WTC11 (cell line): ENCODE measurements around the gene MS4A6A. TPM values are rescaled to one million over a fixed set of nuclear protein-coding genes. Genes with fewer than 3 reads are reported as not detected.

Experiments used
- ATAC-seq: fragments of 200-7000 bp; cut with Tn5 transposase; 2 replicates; pipeline ENCODE4 v1.10.0; 2021; ENCODE audit warnings: mild to moderate bottlenecking, moderate library complexity
- CTCF ChIA-PET: fragments of 300-600 bp; sonication (Branson Sonifier 250); formaldehyde crosslinking; loops from one replicate; lab custom pipeline; 2021; ENCODE audit warnings: antibody characterized with exemption; lab: Charles Lee
- POLR2A ChIA-PET: fragments of 350-600 bp; sonication (Branson Sonifier 250); formaldehyde crosslinking; loops from one replicate; lab custom pipeline; 2021; ENCODE audit warnings: antibody characterized with exemption; lab: Charles Lee
- DNase-seq: peaks from one replicate; pipeline ENCODE4 v3.0.0; 2021; ENCODE audit warnings: low spot score
- H3K27ac Mint-ChIP-seq: 2 replicates; pipeline ENCODE4 v1.8.0; 2021; ENCODE audit warnings: mixed read lengths
- H3K27me3 Mint-ChIP-seq: 2 replicates; pipeline ENCODE4 v1.8.0; 2021; ENCODE audit warnings: low read depth, mild to moderate bottlenecking, moderate library complexity, mixed read lengths
- H3K36me3 Mint-ChIP-seq: 2 replicates; pipeline ENCODE4 v1.8.0; 2021; ENCODE audit warnings: mixed read lengths
- H3K4me1 Mint-ChIP-seq: 2 replicates; pipeline ENCODE4 v1.8.0; 2022; ENCODE audit warnings: mixed read lengths
- H3K4me3 Mint-ChIP-seq: 2 replicates; pipeline ENCODE4 v1.8.0; 2021; ENCODE audit warnings: mild to moderate bottlenecking, moderate library complexity, mixed read lengths
- H3K9me3 Mint-ChIP-seq: 2 replicates; pipeline ENCODE4 v1.8.0; 2021; ENCODE audit warnings: mixed read lengths
- CBFB ChIP-seq: sonication (generic); formaldehyde crosslinking; IDR thresholded peaks from 2 replicates; pipeline ENCODE4 v1.8.1; 2022; ENCODE audit warnings: mild to moderate bottlenecking, low read depth, missing genetic modification reagents
- ELF4 ChIP-seq: sonication (generic); formaldehyde crosslinking; IDR thresholded peaks from 2 replicates; pipeline ENCODE4 v1.8.1; 2022; ENCODE audit warnings: low read depth, mild to moderate bottlenecking, moderate library complexity, missing genetic modification reagents
- EMX1 ChIP-seq: fragments of 250-450 bp; sonication (Bioruptor Pico); IDR thresholded peaks from 2 replicates; pipeline ENCODE4 v1.8.0; 2021; ENCODE audit warnings: mild to moderate bottlenecking
- GRHL2 ChIP-seq: fragments of 250-450 bp; sonication (Bioruptor Pico); IDR thresholded peaks from 2 replicates; pipeline ENCODE4 v1.8.0; 2022; ENCODE audit warnings: mild to moderate bottlenecking, moderate library complexity; ENCODE audit not compliant: insufficient replicate concordance, severe bottlenecking
- JAZF1 ChIP-seq: fragments of 250-450 bp; sonication (Bioruptor Pico); IDR thresholded peaks from 2 replicates; pipeline ENCODE4 v1.9.0; 2021; ENCODE audit warnings: moderate library complexity, mild to moderate bottlenecking, inconsistent platforms
- NFYB ChIP-seq: sonication (generic); formaldehyde crosslinking; conservative IDR thresholded peaks from 2 replicates; pipeline ENCODE4 v1.8.0; 2022; ENCODE audit warnings: low read depth, missing genetic modification reagents
- PREB ChIP-seq: sonication (generic); formaldehyde crosslinking; IDR thresholded peaks from 2 replicates; pipeline ENCODE4 v1.8.1; 2022; ENCODE audit warnings: mild to moderate bottlenecking, missing genetic modification reagents, moderate library complexity, borderline replicate concordance
- TEAD1 ChIP-seq: sonication (generic); formaldehyde crosslinking; IDR thresholded peaks from 2 replicates; pipeline ENCODE4 v1.8.0; 2022; ENCODE audit warnings: mild to moderate bottlenecking, missing genetic modification reagents
- TEAD4 ChIP-seq: sonication (generic); formaldehyde crosslinking; IDR thresholded peaks from 2 replicates; pipeline ENCODE4 v1.8.0; 2022; ENCODE audit warnings: mild to moderate bottlenecking, missing genetic modification reagents
- TP53 ChIP-seq: sonication (generic); formaldehyde crosslinking; IDR thresholded peaks from 2 replicates; pipeline ENCODE4 v1.8.1; 2023; ENCODE audit warnings: mild to moderate bottlenecking, missing genetic modification reagents
- USF2 ChIP-seq: sonication (generic); formaldehyde crosslinking; IDR thresholded peaks from 2 replicates; pipeline ENCODE4 v1.8.1; 2023; ENCODE audit warnings: mild to moderate bottlenecking, missing genetic modification reagents, moderate library complexity
- ZBTB21 ChIP-seq: sonication (generic); formaldehyde crosslinking; IDR thresholded peaks from 2 replicates; pipeline ENCODE4 v1.8.1; 2023; ENCODE audit warnings: mild to moderate bottlenecking, missing genetic modification reagents, borderline replicate concordance
- ZBTB43 ChIP-seq: sonication (generic); formaldehyde crosslinking; IDR thresholded peaks from 2 replicates; pipeline ENCODE4 v1.8.1; 2023; ENCODE audit warnings: mild to moderate bottlenecking, missing genetic modification reagents
- ZNF396 ChIP-seq: fragments of 250-450 bp; sonication (Bioruptor Pico); IDR thresholded peaks from 2 replicates; pipeline ENCODE4 v1.8.0; 2021; ENCODE audit warnings: mild to moderate bottlenecking, moderate library complexity, borderline replicate concordance
- total RNA-seq: library from RNA; stranded (reverse); gene quantifications from 3 replicates; pipeline ENCODE4 v1.2.3, GENCODE V29; 2021
- TF ChIP-seq, protein P1 (sequence below): fragments of 250-450 bp; sonication (Bioruptor Pico); conservative IDR thresholded peaks from 2 replicates; pipeline ENCODE4 v1.9.0; 2021; ENCODE audit warnings: mild to moderate bottlenecking
- TF ChIP-seq, protein P2 (sequence below): fragments of 250-450 bp; sonication (Bioruptor Pico); IDR thresholded peaks from 2 replicates; pipeline ENCODE4 v2.1.2; 2022; ENCODE audit warnings: mild to moderate bottlenecking, moderate library complexity
- TF ChIP-seq, protein P3 (sequence below): sonication (generic); formaldehyde crosslinking; IDR thresholded peaks from 2 replicates; pipeline ENCODE4 v1.8.0; 2022; ENCODE audit warnings: mild to moderate bottlenecking, missing genetic modification reagents
- TF ChIP-seq, protein P4 (sequence below): sonication (generic); formaldehyde crosslinking; IDR thresholded peaks from 2 replicates; pipeline ENCODE4 v1.8.1; 2022; ENCODE audit warnings: missing genetic modification reagents, borderline replicate concordance

The MS4A6A gene
- total RNA-seq, 1 experiment from 2014 or later, result 0.39 TPM

DNA sequence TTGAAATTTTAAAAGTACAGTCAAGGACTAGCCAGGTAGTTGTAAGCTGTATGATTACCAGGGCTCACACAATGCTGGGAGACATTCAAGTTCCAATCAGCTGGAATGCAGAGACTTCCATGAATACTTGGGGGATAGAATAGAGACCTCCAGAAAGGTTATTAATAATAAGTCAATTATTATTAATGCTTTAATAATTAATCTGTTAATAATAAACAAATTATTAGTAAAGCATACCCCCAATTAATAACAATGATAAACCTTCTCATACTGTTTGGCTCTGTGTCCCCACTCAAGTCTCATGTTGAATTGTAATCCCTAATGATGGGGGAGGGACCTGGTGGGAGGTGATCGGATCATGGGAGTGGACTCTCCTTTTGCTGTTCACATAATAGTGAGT, 14.6 kb upstream of the MS4A6A start:
- DNase-seq, result no peak
- POLR2A ChIA-PET, result no interaction called here
- Mint-ChIP-seq H3K4me1 (peaks cover 13% of the 10 kb centered on the region), H3K36me3 (peaks cover 16% of the 10 kb centered on the region), H3K27me3 (no peaks in the 10 kb centered on the region), H3K27ac (no peak overlapping the region), H3K4me3 (no peak overlapping the region), H3K9me3 (peaks cover 19% of the 10 kb centered on the region)
- CTCF ChIA-PET, result no interaction called here
- no peak for TF ChIP-seq TP53 (CRISPR knock-in tag)
- TF ChIP-seq NFYB (CRISPR knock-in tag), result no peak
- ATAC-seq, result no peak

GRCh38 chr11:60195923-60196368, 13.1 kb upstream of the MS4A6A start:
- Mint-ChIP-seq H3K4me3 (no peak overlapping the region), H3K9me3 (peaks cover 18% of the 10 kb centered on the region), H3K27me3 (no peaks in the 10 kb centered on the region), H3K4me1 (peaks cover 13% of the 10 kb centered on the region), H3K27ac (no peak overlapping the region; the same call in 1 of the 2 replicates), H3K36me3 (peaks cover 10% of the 10 kb centered on the region)
- ChIA-PET POLR2A (no interaction called here), CTCF (interaction anchor here (1.1 to 1.2 kb wide), 2 partner anchors 13 to 55 kb away, joined by 3 to 4 read pairs; no protein-coding TSS in a partner anchor)
- no peak for ATAC-seq
- TF ChIP-seq, protein P1, sequence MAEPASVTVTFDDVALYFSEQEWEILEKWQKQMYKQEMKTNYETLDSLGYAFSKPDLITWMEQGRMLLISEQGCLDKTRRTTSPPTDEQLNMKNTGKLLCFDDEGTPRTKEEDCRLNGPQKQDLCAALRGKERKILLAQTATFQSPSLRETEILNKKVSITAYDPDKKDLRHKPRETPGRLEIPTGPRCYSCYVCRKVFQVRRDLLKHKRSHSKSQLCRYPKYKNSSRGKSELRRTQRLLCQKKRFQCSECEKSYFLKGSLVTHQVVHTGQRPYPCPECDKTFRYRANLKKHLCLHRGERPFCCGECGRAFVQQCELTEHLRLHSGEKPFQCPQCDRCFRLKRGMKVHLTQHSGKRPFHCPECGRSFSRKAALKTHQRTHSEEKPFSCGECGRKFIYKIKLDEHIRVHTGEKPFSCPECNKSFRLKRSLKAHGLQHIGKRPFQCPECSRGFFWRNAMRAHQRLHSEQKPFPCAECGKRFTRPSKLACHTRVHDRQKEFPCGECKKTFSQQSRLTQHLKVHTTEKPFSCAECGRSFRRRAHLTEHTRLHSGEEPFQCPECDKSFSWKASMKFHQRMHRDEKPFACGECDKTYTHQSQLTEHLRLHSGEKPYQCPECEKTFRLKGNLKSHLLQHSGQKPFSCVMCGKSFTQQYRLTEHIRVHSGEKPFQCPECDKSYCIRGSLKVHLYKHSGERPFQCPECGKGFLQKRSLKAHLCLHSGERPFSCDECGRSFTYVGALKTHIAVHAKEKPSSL (CRISPR knock-in tag), result no peak
- TF ChIP-seq JAZF1 (CRISPR knock-in tag), result no peak
- TF ChIP-seq CBFB (CRISPR knock-in tag), result no peak
- TF ChIP-seq, protein P2, sequence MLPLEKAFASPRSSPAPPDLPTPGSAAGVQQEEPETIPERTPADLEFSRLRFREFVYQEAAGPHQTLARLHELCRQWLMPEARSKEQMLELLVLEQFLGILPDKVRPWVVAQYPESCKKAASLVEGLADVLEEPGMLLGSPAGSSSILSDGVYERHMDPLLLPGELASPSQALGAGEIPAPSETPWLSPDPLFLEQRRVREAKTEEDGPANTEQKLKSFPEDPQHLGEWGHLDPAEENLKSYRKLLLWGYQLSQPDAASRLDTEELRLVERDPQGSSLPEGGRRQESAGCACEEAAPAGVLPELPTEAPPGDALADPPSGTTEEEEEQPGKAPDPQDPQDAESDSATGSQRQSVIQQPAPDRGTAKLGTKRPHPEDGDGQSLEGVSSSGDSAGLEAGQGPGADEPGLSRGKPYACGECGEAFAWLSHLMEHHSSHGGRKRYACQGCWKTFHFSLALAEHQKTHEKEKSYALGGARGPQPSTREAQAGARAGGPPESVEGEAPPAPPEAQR (CRISPR knock-in tag), result no peak
- TF ChIP-seq, protein P3, sequence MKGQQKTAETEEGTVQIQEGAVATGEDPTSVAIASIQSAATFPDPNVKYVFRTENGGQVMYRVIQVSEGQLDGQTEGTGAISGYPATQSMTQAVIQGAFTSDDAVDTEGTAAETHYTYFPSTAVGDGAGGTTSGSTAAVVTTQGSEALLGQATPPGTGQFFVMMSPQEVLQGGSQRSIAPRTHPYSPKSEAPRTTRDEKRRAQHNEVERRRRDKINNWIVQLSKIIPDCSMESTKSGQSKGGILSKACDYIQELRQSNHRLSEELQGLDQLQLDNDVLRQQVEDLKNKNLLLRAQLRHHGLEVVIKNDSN, result no peak
- no peak for TF ChIP-seq TEAD1 (CRISPR knock-in tag)
- no peak for TF ChIP-seq ELF4 (CRISPR knock-in tag)
- TF ChIP-seq ZBTB21 (CRISPR knock-in tag), result no peak
- no peak for TF ChIP-seq EMX1 (CRISPR knock-in tag)
- TF ChIP-seq, protein P4, sequence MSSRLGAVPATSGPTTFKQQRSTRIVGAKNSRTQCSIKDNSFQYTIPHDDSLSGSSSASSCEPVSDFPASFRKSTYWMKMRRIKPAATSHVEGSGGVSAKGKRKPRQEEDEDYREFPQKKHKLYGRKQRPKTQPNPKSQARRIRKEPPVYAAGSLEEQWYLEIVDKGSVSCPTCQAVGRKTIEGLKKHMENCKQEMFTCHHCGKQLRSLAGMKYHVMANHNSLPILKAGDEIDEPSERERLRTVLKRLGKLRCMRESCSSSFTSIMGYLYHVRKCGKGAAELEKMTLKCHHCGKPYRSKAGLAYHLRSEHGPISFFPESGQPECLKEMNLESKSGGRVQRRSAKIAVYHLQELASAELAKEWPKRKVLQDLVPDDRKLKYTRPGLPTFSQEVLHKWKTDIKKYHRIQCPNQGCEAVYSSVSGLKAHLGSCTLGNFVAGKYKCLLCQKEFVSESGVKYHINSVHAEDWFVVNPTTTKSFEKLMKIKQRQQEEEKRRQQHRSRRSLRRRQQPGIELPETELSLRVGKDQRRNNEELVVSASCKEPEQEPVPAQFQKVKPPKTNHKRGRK (CRISPR knock-in tag), result no peak
- DNase-seq, result no peak

GRCh38 chr11:60194511-60194910, 11.6 kb upstream of the MS4A6A start:
- H3K36me3 Mint-ChIP-seq, result peaks cover 10% of the 10 kb centered on the region

More at GRCh38 chr11:60194511-60194910, 11.6 kb upstream of the MS4A6A start:
- Mint-ChIP-seq H3K27me3 (no peaks in the 10 kb centered on the region), H3K4me3 (no peak overlapping the region), H3K9me3 (peaks cover 18% of the 10 kb centered on the region), H3K4me1 (peaks cover 13% of the 10 kb centered on the region), H3K27ac (no peak overlapping the region)
- ChIA-PET CTCF (interaction anchor here (0.7 to 1.2 kb wide), 3 partner anchors 14 to 364 kb away, joined by 3 to 4 read pairs (median 3); no protein-coding TSS in a partner anchor), POLR2A (no interaction called here)
- DNase-seq (no peak), ATAC-seq (no peak; the same call in 1 of the 2 replicates)
- no peak for TF ChIP-seq PREB (CRISPR knock-in tag)
- no peak for TF ChIP-seq TEAD4 (CRISPR knock-in tag)
- TF ChIP-seq GRHL2, result no peak
- no peak for TF ChIP-seq CBFB (CRISPR knock-in tag)
- no peak for TF ChIP-seq ZBTB43
- no peak for TF ChIP-seq USF2
- no peak for TF ChIP-seq ZNF396
